ENCODE measurements around the gene FLII. TPM values are rescaled to one million over a fixed set of nuclear protein-coding genes. Genes with fewer than 3 reads are reported as not detected.

The FLII gene
- total RNA-seq, 1 experiment from 2014 or later = 309 TPM

DNA sequence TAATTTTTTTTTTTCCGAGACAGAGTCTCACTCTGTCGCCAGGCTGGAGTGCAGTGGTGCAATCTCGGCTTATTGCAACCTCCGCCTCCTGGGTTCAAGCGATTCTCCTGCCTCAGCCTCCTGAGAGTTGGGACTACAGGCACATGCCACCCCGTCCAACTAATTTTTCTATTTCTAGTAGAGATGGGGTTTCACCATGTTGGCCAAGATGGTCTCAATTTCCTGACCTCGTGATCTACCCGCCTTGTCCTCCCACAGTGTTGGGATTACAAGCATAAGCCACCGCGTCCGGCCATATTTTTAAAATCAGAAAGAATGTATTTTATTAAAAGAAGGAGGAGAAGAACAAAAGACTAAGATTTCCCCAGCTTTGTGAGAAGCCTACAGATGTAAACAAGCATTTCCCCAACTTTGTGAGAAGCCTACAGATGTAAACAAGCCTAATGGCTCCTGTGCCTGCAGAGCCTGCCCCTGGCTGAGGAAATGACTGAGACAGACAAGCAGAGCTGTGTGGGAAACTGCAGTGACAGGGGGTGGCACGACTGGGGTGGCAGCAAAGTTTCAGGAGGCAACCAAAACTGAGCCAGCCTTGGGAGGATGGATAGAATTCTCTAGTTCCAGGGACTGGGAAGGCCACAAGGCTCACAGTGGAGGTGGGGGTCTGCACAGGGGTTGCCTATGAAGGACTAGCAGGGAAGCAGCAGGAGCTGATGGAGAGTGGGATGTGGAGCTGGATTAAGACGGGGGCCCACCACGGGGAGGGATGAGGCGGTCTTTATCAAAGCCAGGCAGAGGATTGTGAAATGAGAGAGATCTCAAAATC, 33.4 kb upstream of the FLII start:
- H3K9me3 Mint-ChIP-seq = no peaks in the 10 kb centered on the region
- no peaks in the 10 kb centered on the region for H3K27me3 Mint-ChIP-seq (ENCODE audit: low read depth)
- no peaks in the 10 kb centered on the region for H3K4me1 Mint-ChIP-seq
- ATAC-seq = no peak
- H3K27ac Mint-ChIP-seq = no peak overlapping the region
- H3K4me3 Mint-ChIP-seq = no peak overlapping the region
- ChIA-PET CTCF (no interaction called here), POLR2A (no interaction called here)
- DNase-seq (ENCODE audit: low spot score) = no peak
- peaks cover 78% of the 10 kb centered on the region for H3K36me3 Mint-ChIP-seq
- TF ChIP-seq FOXP1 (CRISPR knock-in tag; IDR thresholded peaks at IDR 0.05; ENCODE audit: borderline replicate concordance) (no peak), NFATC4 (CRISPR knock-in tag; IDR thresholded peaks at IDR 0.05) (no peak), NFE2L1 (CRISPR knock-in tag; IDR thresholded peaks at IDR 0.05) (no peak), ZBTB21 (CRISPR knock-in tag; IDR thresholded peaks at IDR 0.05; ENCODE audit: borderline replicate concordance) (no peak), TEAD4 (CRISPR knock-in tag; IDR thresholded peaks at IDR 0.05) (no peak), RELA (CRISPR knock-in tag; IDR thresholded peaks at IDR 0.05; ENCODE audit: borderline replicate concordance) (no peak), GABPB1 (CRISPR knock-in tag; IDR thresholded peaks at IDR 0.05) (no peak), ETV6 (CRISPR knock-in tag; IDR thresholded peaks at IDR 0.05) (no peak), JAZF1 (CRISPR knock-in tag; IDR thresholded peaks at IDR 0.05) (no peak)
- TF ChIP-seq, protein P1, sequence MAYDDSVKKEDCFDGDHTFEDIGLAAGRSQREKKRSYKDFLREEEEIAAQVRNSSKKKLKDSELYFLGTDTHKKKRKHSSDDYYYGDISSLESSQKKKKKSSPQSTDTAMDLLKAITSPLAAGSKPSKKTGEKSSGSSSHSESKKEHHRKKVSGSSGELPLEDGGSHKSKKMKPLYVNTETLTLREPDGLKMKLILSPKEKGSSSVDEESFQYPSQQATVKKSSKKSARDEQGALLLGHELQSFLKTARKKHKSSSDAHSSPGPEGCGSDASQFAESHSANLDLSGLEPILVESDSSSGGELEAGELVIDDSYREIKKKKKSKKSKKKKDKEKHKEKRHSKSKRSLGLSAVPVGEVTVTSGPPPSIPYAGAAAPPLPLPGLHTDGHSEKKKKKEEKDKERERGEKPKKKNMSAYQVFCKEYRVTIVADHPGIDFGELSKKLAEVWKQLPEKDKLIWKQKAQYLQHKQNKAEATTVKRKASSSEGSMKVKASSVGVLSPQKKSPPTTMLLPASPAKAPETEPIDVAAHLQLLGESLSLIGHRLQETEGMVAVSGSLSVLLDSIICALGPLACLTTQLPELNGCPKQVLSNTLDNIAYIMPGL (CRISPR knock-in tag; IDR thresholded peaks at IDR 0.05) = no peak
- TF ChIP-seq, protein P2, sequence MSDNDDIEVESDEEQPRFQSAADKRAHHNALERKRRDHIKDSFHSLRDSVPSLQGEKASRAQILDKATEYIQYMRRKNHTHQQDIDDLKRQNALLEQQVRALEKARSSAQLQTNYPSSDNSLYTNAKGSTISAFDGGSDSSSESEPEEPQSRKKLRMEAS (CRISPR knock-in tag; IDR thresholded peaks at IDR 0.05) = no peak
- TF ChIP-seq, protein P3, sequence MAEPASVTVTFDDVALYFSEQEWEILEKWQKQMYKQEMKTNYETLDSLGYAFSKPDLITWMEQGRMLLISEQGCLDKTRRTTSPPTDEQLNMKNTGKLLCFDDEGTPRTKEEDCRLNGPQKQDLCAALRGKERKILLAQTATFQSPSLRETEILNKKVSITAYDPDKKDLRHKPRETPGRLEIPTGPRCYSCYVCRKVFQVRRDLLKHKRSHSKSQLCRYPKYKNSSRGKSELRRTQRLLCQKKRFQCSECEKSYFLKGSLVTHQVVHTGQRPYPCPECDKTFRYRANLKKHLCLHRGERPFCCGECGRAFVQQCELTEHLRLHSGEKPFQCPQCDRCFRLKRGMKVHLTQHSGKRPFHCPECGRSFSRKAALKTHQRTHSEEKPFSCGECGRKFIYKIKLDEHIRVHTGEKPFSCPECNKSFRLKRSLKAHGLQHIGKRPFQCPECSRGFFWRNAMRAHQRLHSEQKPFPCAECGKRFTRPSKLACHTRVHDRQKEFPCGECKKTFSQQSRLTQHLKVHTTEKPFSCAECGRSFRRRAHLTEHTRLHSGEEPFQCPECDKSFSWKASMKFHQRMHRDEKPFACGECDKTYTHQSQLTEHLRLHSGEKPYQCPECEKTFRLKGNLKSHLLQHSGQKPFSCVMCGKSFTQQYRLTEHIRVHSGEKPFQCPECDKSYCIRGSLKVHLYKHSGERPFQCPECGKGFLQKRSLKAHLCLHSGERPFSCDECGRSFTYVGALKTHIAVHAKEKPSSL (CRISPR knock-in tag; conservative IDR thresholded peaks at IDR 0.05) = no peak

DNA sequence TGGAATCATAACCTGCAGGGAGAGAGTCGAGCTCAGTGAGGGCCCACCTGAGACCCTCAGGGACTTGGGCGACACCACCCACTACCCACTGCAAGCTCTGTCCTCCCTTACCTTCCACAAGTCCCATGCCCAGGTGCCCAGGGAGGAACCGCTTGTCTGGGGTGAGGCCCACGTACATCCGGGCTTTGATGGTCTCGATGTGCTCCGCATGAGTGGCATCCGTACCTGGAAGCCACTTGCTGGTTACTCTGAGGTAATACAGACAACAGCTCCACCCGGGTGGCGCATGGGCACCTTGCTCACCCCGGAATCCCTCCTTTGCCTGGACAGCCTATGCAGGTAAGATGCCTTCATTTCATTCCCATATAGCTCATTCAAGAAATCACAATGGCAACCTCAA, 26.8 kb upstream of the FLII start:
- Mint-ChIP-seq H3K4me3 (no peak overlapping the region), H3K36me3 (peaks cover 87% of the 10 kb centered on the region), H3K4me1 (no peaks in the 10 kb centered on the region), H3K9me3 (no peaks in the 10 kb centered on the region), H3K27ac (no peak overlapping the region), H3K27me3 (ENCODE audit: low read depth) (no peaks in the 10 kb centered on the region)
- ATAC-seq = no peak
- CTCF ChIA-PET = no interaction called here
- DNase-seq (ENCODE audit: low spot score) = no peak
- POLR2A ChIA-PET = no interaction called here
- TF ChIP-seq RORB (CRISPR knock-in tag; IDR thresholded peaks at IDR 0.05) = no peak
- TF ChIP-seq, protein P4, sequence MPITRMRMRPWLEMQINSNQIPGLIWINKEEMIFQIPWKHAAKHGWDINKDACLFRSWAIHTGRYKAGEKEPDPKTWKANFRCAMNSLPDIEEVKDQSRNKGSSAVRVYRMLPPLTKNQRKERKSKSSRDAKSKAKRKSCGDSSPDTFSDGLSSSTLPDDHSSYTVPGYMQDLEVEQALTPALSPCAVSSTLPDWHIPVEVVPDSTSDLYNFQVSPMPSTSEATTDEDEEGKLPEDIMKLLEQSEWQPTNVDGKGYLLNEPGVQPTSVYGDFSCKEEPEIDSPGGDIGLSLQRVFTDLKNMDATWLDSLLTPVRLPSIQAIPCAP (CRISPR knock-in tag; IDR thresholded peaks at IDR 0.05) = no peak
- TF ChIP-seq, protein P5, sequence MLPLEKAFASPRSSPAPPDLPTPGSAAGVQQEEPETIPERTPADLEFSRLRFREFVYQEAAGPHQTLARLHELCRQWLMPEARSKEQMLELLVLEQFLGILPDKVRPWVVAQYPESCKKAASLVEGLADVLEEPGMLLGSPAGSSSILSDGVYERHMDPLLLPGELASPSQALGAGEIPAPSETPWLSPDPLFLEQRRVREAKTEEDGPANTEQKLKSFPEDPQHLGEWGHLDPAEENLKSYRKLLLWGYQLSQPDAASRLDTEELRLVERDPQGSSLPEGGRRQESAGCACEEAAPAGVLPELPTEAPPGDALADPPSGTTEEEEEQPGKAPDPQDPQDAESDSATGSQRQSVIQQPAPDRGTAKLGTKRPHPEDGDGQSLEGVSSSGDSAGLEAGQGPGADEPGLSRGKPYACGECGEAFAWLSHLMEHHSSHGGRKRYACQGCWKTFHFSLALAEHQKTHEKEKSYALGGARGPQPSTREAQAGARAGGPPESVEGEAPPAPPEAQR (CRISPR knock-in tag; IDR thresholded peaks at IDR 0.05) = no peak
- no peak for TF ChIP-seq GTF2I (CRISPR knock-in tag; conservative IDR thresholded peaks at IDR 0.05)
- TF ChIP-seq JUN (CRISPR knock-in tag; IDR thresholded peaks at IDR 0.05) = no peak
- TF ChIP-seq GABPB1 (CRISPR knock-in tag; IDR thresholded peaks at IDR 0.05) = no peak
- TF ChIP-seq, protein P6, sequence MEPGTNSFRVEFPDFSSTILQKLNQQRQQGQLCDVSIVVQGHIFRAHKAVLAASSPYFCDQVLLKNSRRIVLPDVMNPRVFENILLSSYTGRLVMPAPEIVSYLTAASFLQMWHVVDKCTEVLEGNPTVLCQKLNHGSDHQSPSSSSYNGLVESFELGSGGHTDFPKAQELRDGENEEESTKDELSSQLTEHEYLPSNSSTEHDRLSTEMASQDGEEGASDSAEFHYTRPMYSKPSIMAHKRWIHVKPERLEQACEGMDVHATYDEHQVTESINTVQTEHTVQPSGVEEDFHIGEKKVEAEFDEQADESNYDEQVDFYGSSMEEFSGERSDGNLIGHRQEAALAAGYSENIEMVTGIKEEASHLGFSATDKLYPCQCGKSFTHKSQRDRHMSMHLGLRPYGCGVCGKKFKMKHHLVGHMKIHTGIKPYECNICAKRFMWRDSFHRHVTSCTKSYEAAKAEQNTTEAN (CRISPR knock-in tag; IDR thresholded peaks at IDR 0.05) = no peak
- TF ChIP-seq CREM (CRISPR knock-in tag; IDR thresholded peaks at IDR 0.05) = no peak
- TF ChIP-seq CBFB (CRISPR knock-in tag; IDR thresholded peaks at IDR 0.05; ENCODE audit: low read depth) = no peak
- TF ChIP-seq SMAD3 (CRISPR knock-in tag; IDR thresholded peaks at IDR 0.05; ENCODE audit: borderline replicate concordance) = no peak
- TF ChIP-seq SMAD4 (CRISPR knock-in tag; IDR thresholded peaks at IDR 0.05) = no peak
- TF ChIP-seq, protein P7, sequence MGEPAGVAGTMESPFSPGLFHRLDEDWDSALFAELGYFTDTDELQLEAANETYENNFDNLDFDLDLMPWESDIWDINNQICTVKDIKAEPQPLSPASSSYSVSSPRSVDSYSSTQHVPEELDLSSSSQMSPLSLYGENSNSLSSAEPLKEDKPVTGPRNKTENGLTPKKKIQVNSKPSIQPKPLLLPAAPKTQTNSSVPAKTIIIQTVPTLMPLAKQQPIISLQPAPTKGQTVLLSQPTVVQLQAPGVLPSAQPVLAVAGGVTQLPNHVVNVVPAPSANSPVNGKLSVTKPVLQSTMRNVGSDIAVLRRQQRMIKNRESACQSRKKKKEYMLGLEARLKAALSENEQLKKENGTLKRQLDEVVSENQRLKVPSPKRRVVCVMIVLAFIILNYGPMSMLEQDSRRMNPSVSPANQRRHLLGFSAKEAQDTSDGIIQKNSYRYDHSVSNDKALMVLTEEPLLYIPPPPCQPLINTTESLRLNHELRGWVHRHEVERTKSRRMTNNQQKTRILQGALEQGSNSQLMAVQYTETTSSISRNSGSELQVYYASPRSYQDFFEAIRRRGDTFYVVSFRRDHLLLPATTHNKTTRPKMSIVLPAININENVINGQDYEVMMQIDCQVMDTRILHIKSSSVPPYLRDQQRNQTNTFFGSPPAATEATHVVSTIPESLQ (CRISPR knock-in tag; IDR thresholded peaks at IDR 0.05) = no peak
- TF ChIP-seq, protein P8, sequence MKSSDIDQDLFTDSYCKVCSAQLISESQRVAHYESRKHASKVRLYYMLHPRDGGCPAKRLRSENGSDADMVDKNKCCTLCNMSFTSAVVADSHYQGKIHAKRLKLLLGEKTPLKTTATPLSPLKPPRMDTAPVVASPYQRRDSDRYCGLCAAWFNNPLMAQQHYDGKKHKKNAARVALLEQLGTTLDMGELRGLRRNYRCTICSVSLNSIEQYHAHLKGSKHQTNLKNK (CRISPR knock-in tag; IDR thresholded peaks at IDR 0.05) = no peak
- TF ChIP-seq, protein P1 (CRISPR knock-in tag; IDR thresholded peaks at IDR 0.05) = no peak

All from WTC11 (cell line).